ENCODE data around the gene NNMT.

- TF ChIP-seq, protein P1, sequence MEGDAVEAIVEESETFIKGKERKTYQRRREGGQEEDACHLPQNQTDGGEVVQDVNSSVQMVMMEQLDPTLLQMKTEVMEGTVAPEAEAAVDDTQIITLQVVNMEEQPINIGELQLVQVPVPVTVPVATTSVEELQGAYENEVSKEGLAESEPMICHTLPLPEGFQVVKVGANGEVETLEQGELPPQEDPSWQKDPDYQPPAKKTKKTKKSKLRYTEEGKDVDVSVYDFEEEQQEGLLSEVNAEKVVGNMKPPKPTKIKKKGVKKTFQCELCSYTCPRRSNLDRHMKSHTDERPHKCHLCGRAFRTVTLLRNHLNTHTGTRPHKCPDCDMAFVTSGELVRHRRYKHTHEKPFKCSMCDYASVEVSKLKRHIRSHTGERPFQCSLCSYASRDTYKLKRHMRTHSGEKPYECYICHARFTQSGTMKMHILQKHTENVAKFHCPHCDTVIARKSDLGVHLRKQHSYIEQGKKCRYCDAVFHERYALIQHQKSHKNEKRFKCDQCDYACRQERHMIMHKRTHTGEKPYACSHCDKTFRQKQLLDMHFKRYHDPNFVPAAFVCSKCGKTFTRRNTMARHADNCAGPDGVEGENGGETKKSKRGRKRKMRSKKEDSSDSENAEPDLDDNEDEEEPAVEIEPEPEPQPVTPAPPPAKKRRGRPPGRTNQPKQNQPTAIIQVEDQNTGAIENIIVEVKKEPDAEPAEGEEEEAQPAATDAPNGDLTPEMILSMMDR (IDR thresholded peaks at IDR 0.05; ENCODE audit: low read depth, low read length, poor library complexity, severe bottlenecking), result no peak
- no peak for TF ChIP-seq EZH2phosphoT487 (IDR thresholded peaks at IDR 0.05; ENCODE audit: borderline replicate concordance, low read length)
These were observed 17.9 kb downstream of the NNMT start for GRCh38 chr11:114314096-114314495.
